WI38 (cell line): Measurements from ENCODE around the gene SLC35D2.
"Not testable (repeated sequence)": the region's sequence is repeated elsewhere in the genome, so short reads cannot be mapped to it uniquely, and the experiment has no call there.

Experiments used
- H3K4me3 ChIP-seq: 2 replicates; pipeline ENCODE4 v1.5.1; 2011; ENCODE audit warnings: low read depth, mild to moderate bottlenecking, control low read depth, low read length
- TF ChIP-seq, protein P1 (sequence below): IDR thresholded peaks from 2 replicates; pipeline ENCODE4 v1.5.1; 2012; ENCODE audit warnings: low read depth, mild to moderate bottlenecking, control low read depth, low read length

Gene SLC35D2

GRCh38 chr9:96367943-96368342 lies 15.6 kb downstream of the SLC35D2 start:
- H3K4me3 ChIP-seq: no peak overlapping the region
- TF ChIP-seq, protein P1, sequence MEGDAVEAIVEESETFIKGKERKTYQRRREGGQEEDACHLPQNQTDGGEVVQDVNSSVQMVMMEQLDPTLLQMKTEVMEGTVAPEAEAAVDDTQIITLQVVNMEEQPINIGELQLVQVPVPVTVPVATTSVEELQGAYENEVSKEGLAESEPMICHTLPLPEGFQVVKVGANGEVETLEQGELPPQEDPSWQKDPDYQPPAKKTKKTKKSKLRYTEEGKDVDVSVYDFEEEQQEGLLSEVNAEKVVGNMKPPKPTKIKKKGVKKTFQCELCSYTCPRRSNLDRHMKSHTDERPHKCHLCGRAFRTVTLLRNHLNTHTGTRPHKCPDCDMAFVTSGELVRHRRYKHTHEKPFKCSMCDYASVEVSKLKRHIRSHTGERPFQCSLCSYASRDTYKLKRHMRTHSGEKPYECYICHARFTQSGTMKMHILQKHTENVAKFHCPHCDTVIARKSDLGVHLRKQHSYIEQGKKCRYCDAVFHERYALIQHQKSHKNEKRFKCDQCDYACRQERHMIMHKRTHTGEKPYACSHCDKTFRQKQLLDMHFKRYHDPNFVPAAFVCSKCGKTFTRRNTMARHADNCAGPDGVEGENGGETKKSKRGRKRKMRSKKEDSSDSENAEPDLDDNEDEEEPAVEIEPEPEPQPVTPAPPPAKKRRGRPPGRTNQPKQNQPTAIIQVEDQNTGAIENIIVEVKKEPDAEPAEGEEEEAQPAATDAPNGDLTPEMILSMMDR: no peak

DNA sequence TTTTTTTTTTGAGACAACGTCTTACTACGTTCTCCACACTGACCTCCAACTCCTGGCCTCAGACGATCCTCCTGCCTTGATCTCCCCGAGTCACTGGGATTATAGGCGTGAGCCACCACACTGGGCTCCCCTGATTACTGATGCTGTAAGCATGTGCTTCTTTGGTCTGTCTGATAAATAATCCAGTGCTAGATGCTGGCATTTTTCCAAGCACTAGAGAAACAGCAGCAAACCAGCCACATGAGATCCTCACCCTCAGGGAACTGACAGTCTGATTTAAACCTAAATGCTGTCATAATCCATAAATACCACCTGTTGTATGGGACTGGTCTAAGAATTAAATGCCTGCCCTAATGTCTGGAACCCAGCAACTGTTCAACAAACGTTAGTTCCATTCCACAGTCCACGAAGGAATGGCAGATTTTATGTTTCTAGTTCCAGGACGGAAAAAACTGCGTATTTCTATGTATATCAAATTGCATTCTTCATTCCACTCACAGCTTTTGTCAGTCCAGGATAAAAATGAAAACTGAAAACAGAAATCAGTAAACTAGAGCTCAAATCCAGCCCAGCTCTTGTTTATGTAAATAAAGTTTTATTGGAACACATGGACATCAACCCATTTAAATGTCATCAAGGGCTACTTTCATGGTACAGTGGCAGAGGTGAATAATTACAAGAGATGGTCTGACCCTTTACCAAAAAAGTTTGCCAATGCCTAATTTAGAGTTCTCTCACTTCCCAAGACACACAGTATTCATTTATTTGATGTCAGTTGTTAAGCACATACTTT lies 20.1 kb downstream of the SLC35D2 start:
- no peak overlapping the region for H3K4me3 ChIP-seq
- TF ChIP-seq, protein P1: no peak

- not testable (repeated sequence) for H3K4me3 ChIP-seq
These were observed 21.4 kb downstream of the SLC35D2 start for GRCh38 chr9:96362119-96362518.

DNA sequence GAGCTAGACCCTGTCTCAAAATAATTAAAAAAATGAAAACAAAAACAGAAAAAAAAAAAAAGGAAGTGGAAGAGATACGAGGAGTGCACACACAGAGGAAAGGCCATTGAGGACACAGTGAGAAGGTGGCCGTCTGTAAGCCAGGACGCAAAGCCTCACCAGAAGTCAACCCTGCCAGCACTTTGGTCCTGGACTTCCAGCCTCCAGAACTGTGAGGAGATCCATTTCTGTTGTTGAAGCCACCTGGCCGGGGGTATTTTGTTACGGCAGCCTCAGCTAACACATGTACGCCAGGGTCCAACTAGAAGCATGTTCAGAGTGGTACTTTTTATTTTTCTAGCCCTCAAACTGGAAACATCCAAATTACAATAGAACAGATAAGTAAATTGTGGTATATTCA lies 21.8 kb downstream of the SLC35D2 start:
- no peak overlapping the region for H3K4me3 ChIP-seq
- TF ChIP-seq, protein P1: no peak

DNA sequence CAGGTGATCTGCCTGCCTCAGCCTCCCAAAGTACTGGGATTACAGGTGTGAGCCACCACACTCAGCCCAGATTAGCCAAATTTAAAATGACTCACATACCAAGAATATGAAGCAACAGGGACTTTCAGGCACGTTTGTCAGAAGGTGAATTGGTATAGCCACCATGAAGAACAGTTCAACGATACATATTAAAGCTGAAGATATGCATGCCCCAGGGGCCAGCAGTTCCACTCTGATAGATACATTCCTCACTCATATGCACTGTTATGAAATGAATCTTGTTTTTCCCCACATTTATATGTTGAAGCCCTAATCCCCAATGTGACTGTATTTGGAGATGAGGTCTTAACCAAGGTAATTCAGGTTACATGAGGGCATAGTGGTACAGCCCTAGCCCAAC lies 22.5 kb downstream of the SLC35D2 start:
- TF ChIP-seq, protein P1: no peak
- H3K4me3 ChIP-seq: no peak overlapping the region

- not testable (repeated sequence) for H3K4me3 ChIP-seq
These were observed 23.0 kb downstream of the SLC35D2 start for GRCh38 chr9:96360523-96360922.

GRCh38 chr9:96350866-96351265 lies 32.6 kb downstream of the SLC35D2 start:
- TF ChIP-seq, protein P1: no peak
- no peak overlapping the region for H3K4me3 ChIP-seq

GRCh38 chr9:96348261-96348660 lies 35.2 kb downstream of the SLC35D2 start:
- H3K4me3 ChIP-seq: no peak overlapping the region
- TF ChIP-seq, protein P1: no peak
